Left lung (tissue), 10 donors: Measurements from ENCODE around the gene CDK6. TPM values are rescaled to one million over a fixed set of nuclear protein-coding genes. Genes with fewer than 3 reads are reported as not detected.

ENCODE experiments used
- ATAC-seq: fragments of 200-7000 bp; cut with Tn5 transposase; one replicate; pipeline ENCODE4 v1.9.1; 2020; ENCODE audit warnings: moderate library complexity
- DNase-seq, 4 donors: peaks; one replicate each; pipeline ENCODE4 v3.0.0-alpha.2; 2013 to 2020
- H3K27ac ChIP-seq, 2 donors: fragments of 200-600 bp; sonication (generic) in 1 of 2; one replicate each; pipeline versions ENCODE4 v1.5.0 to v1.8.0; 2020 to 2021
- H3K27me3 ChIP-seq, 2 donors: fragments of 200-600 bp; sonication (generic) in 1 of 2; one replicate each; pipeline versions ENCODE4 v1.5.0 to v1.8.0; 2020 to 2021
- H3K36me3 ChIP-seq, 2 donors: fragments of 200-600 bp; sonication (generic) in 1 of 2; one replicate each; pipeline versions ENCODE4 v1.5.0 to v1.8.0; 2020 to 2021
- H3K4me1 ChIP-seq, 2 donors: fragments of 200-600 bp; one replicate each; pipeline ENCODE4 v1.8.0; 2021
- H3K4me3 ChIP-seq, 2 donors: fragments of 200-600 bp; sonication (generic) in 1 of 2; one replicate each; pipeline versions ENCODE4 v1.5.0 to v1.8.0; 2020 to 2021; ENCODE audit warnings: mild to moderate bottlenecking in 1 of 2
- H3K9me3 ChIP-seq, 2 donors: fragments of 200-600 bp; sonication (generic) in 1 of 2; one replicate each; pipeline versions ENCODE4 v1.5.0 to v1.8.0; 2020 to 2021
- CTCF ChIP-seq, 2 donors: fragments of 200-600 bp; sonication (generic) in 1 of 2; IDR thresholded peaks; one replicate each; pipeline versions ENCODE4 v1.5.0 to v1.8.0; 2021; ENCODE audit warnings: antibody characterized with exemption in 2 of 2
- intact Hi-C, 2 donors: fragments of 100-400 bp; cut with DNase I; formaldehyde crosslinking; loops; one replicate each; pipeline versions ENCODE4 v1.11.2 to v1.14.2; 2022
- polyA plus RNA-seq, 6 donors: library from polyadenylated mRNA; unstranded; fragments of 120-200 nt; gene quantifications; one replicate each; pipeline ENCODE4 v1.2.1, GENCODE V29; 2013; ENCODE audit not compliant: insufficient read length in 6 of 6
- total RNA-seq, 2 donors: library from RNA; stranded (reverse); fragmentation: NEBNext Ultra II Directional; extraction: Animal tissue kit (Norgen Biotek cat#: 25700); gene quantifications; one replicate each; pipeline ENCODE4 v1.2.1, GENCODE V29; 2021
- donor health status: DM: no; HTN: yes; CAD: no.
- donor health status: DM: no; HTN: no; CAD: no.

CDK6 gene
- total and polyA plus RNA-seq, 8 donors, result 20.3 to 52.2 (median 43.7) TPM

- Histone ChIP-seq H3K36me3 (no peaks in the 10 kb centered on the region), H3K4me3 (no peak overlapping the region), H3K9me3 (no peaks in the 10 kb centered on the region), H3K4me1 (peaks cover 9 to 38% of the 10 kb centered on the region in 2 donors), H3K27ac (peak overlapping the region; percentile 77 to 82), H3K27me3 (no peaks in the 10 kb centered on the region)
- ATAC-seq (no peak), DNase-seq (no peak)
- intact Hi-C loops, result loop anchor here in 1 of 2 donors (5.0 kb wide), 1 partner anchor 136 kb away; no protein-coding TSS in a partner anchor
- TF ChIP-seq CTCF (IDR thresholded peaks at IDR 0.05), result no peak
Observed at GRCh38 chr7:92696584-92696983, 139.8 kb downstream of the CDK6 start.

GRCh38 chr7:92695308-92696261 lies 140.8 kb downstream of the CDK6 start:
- ATAC-seq, result peak; percentile 74

GRCh38 chr7:92694211-92694610 lies 142.2 kb downstream of the CDK6 start:
- DNase-seq, result no peak
- Histone ChIP-seq H3K9me3 (no peaks in the 10 kb centered on the region), H3K4me3 (no peak overlapping the region), H3K36me3 (no peaks in the 10 kb centered on the region), H3K27me3 (no peaks in the 10 kb centered on the region), H3K4me1 (peaks cover 9 to 42% of the 10 kb centered on the region in 2 donors), H3K27ac (no peak overlapping the region)
- no peak for TF ChIP-seq CTCF (IDR thresholded peaks at IDR 0.05)
- intact Hi-C loops, result no loop called here
- ATAC-seq, result no peak

More at GRCh38 chr7:92695308-92696261, 140.8 kb downstream of the CDK6 start:
- H3K27ac ChIP-seq, result peak overlapping the region; percentile 77 to 82
- TF ChIP-seq CTCF (IDR thresholded peaks at IDR 0.05), result no peak
- H3K27me3 ChIP-seq, result no peaks in the 10 kb centered on the region
- intact Hi-C loops, result loop anchor here in 1 of 2 donors (5.0 kb wide), 1 partner anchor 137 kb away; no protein-coding TSS in a partner anchor
- H3K4me3 ChIP-seq, result peak overlapping the region; percentile 28 to 39
- H3K4me1 ChIP-seq, result peaks cover 9 to 42% of the 10 kb centered on the region in 2 donors
- no peaks in the 10 kb centered on the region for H3K36me3 ChIP-seq
- peak in 3 of 4 donors; percentile 44 to 88 (median 85) for DNase-seq
- H3K9me3 ChIP-seq, result no peaks in the 10 kb centered on the region

GRCh38 chr7:92693519-92693918 lies 142.9 kb downstream of the CDK6 start:
- Histone ChIP-seq H3K27me3 (no peaks in the 10 kb centered on the region), H3K36me3 (no peaks in the 10 kb centered on the region), H3K4me1 (peaks cover 5 to 42% of the 10 kb centered on the region in 2 donors), H3K4me3 (no peak overlapping the region), H3K27ac (no peak overlapping the region), H3K9me3 (no peaks in the 10 kb centered on the region)
- no peak for ATAC-seq
- no peak for TF ChIP-seq CTCF (IDR thresholded peaks at IDR 0.05)
- no peak for DNase-seq
- intact Hi-C loops, result no loop called here

GRCh38 chr7:92691578-92691977 lies 144.8 kb downstream of the CDK6 start:
- H3K4me3 ChIP-seq, result no peak overlapping the region
- peaks cover 0 to 31% of the 10 kb centered on the region in 2 donors for H3K4me1 ChIP-seq
- intact Hi-C loops, result no loop called here
- peak; percentile 44 to 51 for TF ChIP-seq CTCF (IDR thresholded peaks at IDR 0.05)
- H3K36me3 ChIP-seq, result no peaks in the 10 kb centered on the region
- no peak overlapping the region for H3K27ac ChIP-seq
- DNase-seq (peak in 1 of 4 donors; percentile 70), ATAC-seq (peak; percentile 57)
- H3K27me3 ChIP-seq, result no peaks in the 10 kb centered on the region
- no peaks in the 10 kb centered on the region for H3K9me3 ChIP-seq
